ENCODE results near the gene TBC1D4.

DNA sequence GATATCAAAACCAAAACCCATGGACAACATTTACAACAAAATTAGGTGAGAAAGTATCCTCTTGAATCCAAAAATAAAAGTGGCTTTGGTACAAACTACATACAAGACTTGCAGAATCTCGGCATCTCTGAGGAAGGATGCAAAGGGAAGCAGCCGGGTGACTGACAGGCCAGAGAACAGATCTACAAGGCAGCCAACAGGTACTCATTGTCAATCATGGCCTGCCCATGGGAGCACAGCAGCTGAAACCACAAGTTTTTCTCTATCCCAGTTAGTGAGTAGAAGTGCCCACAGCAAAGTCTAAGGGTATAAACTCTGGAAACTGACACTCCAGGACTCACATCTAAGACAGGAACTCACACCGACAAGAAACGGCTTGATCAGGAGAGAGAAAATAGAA, 74.5 kb downstream of the TBC1D4 start:
- TF ChIP-seq, protein P1, sequence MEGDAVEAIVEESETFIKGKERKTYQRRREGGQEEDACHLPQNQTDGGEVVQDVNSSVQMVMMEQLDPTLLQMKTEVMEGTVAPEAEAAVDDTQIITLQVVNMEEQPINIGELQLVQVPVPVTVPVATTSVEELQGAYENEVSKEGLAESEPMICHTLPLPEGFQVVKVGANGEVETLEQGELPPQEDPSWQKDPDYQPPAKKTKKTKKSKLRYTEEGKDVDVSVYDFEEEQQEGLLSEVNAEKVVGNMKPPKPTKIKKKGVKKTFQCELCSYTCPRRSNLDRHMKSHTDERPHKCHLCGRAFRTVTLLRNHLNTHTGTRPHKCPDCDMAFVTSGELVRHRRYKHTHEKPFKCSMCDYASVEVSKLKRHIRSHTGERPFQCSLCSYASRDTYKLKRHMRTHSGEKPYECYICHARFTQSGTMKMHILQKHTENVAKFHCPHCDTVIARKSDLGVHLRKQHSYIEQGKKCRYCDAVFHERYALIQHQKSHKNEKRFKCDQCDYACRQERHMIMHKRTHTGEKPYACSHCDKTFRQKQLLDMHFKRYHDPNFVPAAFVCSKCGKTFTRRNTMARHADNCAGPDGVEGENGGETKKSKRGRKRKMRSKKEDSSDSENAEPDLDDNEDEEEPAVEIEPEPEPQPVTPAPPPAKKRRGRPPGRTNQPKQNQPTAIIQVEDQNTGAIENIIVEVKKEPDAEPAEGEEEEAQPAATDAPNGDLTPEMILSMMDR (conservative IDR thresholded peaks at IDR 0.05; ENCODE audit: low read depth, low read length) = no peak
- TF ChIP-seq EZH2 (IDR thresholded peaks at IDR 0.05; ENCODE audit: low read length, unreplicated experiment) (no peak), EZH2phosphoT487 (IDR thresholded peaks at IDR 0.05; ENCODE audit: borderline replicate concordance, low read length) (no peak)
